HL-60 (cell line): ENCODE data around the gene CDC42BPG.

Experiments
- DNase-seq, 2 experiments: peaks; one replicate each; pipeline ENCODE4 v3.0.0-alpha.2; 2010 to 2020; ENCODE audit warnings: low read depth in 1 of 2, low spot score in 1 of 2
- H3K27ac ChIP-seq: fragments of 250-450 bp; sonication (Bioruptor Pico); replicated peaks from 2 replicates; pipeline ENCODE4 v1.5.1; 2020; ENCODE audit warnings: mild to moderate bottlenecking, moderate library complexity
- H3K27me3 ChIP-seq: fragments of 250-450 bp; sonication (Bioruptor Pico); 2 replicates; pipeline ENCODE4 v1.5.1; 2021; ENCODE audit warnings: mild to moderate bottlenecking, moderate library complexity; ENCODE audit not compliant: insufficient read depth, poor library complexity, severe bottlenecking
- H3K4me3 ChIP-seq: replicated peaks from 2 replicates; pipeline ENCODE4 v1.5.1; 2011; ENCODE audit warnings: mild to moderate bottlenecking, control low read depth, low read length; ENCODE audit not compliant: insufficient read depth
- CTCF ChIP-seq: IDR thresholded peaks from one replicate; pipeline ENCODE4 v1.5.1; 2011; ENCODE audit warnings: low read length, control low read depth, inconsistent platforms; ENCODE audit not compliant: insufficient read depth
- GABPA ChIP-seq: IDR thresholded peaks from 2 replicates; pipeline ENCODE4 v1.6.1; 2012; ENCODE audit warnings: low read depth
- POLR2AphosphoS5 ChIP-seq: IDR thresholded peaks from 2 replicates; pipeline ENCODE4 v1.6.1; 2012; ENCODE audit warnings: low read depth
- SPI1 ChIP-seq: IDR thresholded peaks from 2 replicates; pipeline ENCODE4 v1.6.1; 2012; ENCODE audit warnings: low read depth, mild to moderate bottlenecking, borderline replicate concordance
- TF ChIP-seq, protein P1 (sequence below): IDR thresholded peaks from 2 replicates; pipeline ENCODE4 v1.6.1; 2012; ENCODE audit warnings: low read depth; ENCODE audit not compliant: insufficient replicate concordance

CDC42BPG gene

DNA sequence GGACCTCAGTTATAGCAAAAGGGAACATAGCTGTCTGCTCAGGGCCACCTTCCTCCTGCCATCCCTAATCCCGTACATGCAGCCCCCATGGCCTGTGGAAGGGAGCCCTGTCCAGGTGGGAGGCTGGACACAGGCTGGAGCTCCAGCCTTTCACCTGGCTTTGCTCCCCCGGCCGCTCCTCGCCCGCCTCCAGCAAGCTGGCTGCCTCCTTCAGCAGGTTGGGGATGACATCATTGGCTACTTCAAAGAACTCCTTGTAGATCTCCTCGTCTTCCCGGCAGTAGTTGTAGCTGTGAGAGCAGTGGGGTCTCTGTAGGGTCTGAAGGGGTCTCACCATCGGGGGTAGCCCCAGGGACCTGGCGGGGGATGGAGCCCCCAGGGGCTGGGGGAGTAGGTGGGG lies 39.0 kb downstream of the CDC42BPG start:
- H3K27ac ChIP-seq = no peak overlapping the region
- no peaks in the 10 kb centered on the region for H3K27me3 ChIP-seq
- H3K4me3 ChIP-seq = no peak overlapping the region
- no peak for DNase-seq
- no peak for TF ChIP-seq GABPA
- TF ChIP-seq POLR2AphosphoS5 = no peak
- TF ChIP-seq, protein P1, sequence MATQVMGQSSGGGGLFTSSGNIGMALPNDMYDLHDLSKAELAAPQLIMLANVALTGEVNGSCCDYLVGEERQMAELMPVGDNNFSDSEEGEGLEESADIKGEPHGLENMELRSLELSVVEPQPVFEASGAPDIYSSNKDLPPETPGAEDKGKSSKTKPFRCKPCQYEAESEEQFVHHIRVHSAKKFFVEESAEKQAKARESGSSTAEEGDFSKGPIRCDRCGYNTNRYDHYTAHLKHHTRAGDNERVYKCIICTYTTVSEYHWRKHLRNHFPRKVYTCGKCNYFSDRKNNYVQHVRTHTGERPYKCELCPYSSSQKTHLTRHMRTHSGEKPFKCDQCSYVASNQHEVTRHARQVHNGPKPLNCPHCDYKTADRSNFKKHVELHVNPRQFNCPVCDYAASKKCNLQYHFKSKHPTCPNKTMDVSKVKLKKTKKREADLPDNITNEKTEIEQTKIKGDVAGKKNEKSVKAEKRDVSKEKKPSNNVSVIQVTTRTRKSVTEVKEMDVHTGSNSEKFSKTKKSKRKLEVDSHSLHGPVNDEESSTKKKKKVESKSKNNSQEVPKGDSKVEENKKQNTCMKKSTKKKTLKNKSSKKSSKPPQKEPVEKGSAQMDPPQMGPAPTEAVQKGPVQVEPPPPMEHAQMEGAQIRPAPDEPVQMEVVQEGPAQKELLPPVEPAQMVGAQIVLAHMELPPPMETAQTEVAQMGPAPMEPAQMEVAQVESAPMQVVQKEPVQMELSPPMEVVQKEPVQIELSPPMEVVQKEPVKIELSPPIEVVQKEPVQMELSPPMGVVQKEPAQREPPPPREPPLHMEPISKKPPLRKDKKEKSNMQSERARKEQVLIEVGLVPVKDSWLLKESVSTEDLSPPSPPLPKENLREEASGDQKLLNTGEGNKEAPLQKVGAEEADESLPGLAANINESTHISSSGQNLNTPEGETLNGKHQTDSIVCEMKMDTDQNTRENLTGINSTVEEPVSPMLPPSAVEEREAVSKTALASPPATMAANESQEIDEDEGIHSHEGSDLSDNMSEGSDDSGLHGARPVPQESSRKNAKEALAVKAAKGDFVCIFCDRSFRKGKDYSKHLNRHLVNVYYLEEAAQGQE = no peak
- TF ChIP-seq CTCF = no peak
- TF ChIP-seq SPI1 = no peak

DNA sequence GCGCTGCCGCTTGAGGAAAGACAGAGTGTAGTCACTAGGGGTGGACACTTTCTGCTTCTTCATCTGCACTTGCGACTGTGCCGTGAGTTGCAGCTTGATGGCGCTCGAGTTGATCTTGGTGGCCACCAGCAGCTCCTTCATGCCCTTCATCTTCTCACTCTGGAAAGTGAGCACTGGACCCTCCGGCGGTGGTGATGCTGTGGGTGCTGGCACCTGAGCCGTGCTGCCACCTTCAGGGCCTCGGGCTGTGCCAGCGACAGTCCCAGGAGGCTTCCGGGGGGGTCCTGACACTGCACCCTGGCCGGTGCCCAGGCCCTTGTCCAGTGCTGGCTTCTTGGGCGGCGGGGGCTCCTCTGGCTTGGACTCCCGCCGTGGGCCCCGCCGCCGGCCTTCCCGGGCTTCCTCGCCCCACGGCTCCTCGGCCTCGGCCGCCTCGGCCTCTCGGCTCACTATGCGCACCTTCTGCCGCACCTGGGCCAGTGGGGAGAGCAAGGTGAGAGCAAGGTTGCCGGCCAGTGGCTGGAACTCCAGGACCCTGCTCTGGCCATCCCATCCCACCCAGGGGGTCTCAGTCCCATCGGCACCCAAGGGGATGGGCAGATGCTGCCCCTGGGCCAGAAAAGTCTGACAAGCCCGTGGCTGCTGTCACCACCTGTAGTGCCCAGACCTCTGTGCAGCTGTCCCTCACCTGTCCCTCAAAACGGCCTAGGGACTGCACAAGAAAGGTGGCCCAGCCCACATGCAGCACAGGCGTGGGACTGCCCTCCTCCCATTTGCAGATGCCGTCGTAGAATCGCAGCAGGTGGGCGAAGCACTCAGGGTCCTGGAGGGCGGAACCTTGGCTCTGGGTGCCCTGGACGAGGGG lies 39.9 kb downstream of the CDC42BPG start:
- no peak for TF ChIP-seq GABPA
- no peak for TF ChIP-seq SPI1
- Histone ChIP-seq H3K27me3 (no peaks in the 10 kb centered on the region), H3K4me3 (no peak overlapping the region), H3K27ac (no peak overlapping the region)
- no peak for DNase-seq

DNA sequence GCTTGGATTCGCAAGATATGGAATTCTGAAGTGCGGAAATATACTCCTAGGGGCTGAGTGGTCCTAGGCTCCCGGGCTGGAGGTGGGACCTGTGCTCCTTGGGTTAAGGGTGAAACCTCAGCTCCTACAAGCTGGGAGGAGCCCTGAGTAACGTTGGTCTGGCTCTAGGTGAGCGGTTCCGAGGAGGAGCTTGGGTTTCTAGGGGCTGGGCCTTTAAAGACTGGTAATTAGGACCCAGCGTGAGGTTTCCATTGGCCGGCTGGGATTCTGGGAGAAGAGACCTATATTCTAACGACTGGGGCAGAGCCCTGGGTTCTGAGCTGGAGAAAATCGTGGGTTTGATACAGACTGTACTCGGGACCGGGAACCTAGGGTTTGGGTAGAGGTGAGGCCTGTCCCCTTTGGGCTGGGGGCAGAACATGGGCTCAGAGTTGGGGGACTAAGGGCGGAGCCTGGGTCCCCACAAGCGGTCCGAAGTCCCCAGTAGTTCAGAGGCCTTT lies 40.6 kb downstream of the CDC42BPG start:
- peak overlapping the region; percentile 61 for H3K27ac ChIP-seq
- no peak for DNase-seq
- no peaks in the 10 kb centered on the region for H3K27me3 ChIP-seq
- peak overlapping the region; percentile 62 for H3K4me3 ChIP-seq
- no peak for TF ChIP-seq GABPA

DNA sequence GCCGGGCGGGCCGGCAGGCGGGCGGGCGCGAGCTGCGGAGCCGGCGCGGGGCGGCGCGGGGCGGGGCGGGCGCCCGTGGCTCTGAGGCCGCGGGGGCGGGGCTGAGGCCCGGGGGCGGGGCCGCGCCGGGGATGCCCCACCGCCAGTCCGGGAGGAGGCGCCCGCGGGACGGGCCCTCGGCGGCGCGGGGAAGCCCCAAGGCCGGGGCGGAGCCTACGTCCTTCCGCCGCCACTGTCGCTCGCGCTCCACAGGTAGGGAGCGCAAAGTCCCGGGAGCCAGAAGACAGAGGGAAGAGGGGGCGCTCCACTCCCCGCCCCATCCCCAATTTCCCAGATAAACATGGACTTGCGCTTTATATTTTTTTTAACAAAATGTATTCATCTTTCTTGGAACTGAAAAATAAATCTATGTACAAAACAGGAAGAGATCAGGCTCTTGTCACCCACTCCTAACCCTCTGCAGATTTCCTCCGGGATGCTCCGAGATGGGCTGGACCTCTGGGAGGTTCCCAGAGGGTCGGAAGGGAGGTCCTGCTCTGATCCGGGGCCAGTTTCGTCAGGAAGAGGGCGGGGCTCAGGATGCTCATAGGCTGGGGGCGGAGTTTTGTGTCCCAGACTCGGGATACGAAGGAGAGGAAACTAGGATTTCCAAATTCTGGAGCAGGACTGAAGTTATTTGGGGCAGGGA lies 41.2 kb downstream of the CDC42BPG start, which contains the start of gene MAP4K2:
TSS of gene MAP4K2 (minus strand) at position 57 of the 688 bp plus-strand sequence. CDS start 65 bp downstream, outside the sequence.
- Histone ChIP-seq H3K27ac (peak within 1 kb of the TSS; percentile 85), H3K4me3 (peak within 1 kb of the TSS; percentile 76), H3K27me3 (no peaks in the 10 kb centered on the region)
- peak; percentile 54 to 72 for DNase-seq
- TF ChIP-seq POLR2AphosphoS5 (no peak), SPI1 (no peak), GABPA (no peak), CTCF (no peak)
- TF ChIP-seq, protein P1 = no peak
